Progenitor cell of endocrine pancreas (in vitro differentiated cells): ENCODE measurements around the gene HS3ST3A1. TPM values are rescaled to one million over a fixed set of nuclear protein-coding genes. Genes with fewer than 3 reads are reported as not detected.
A peak's percentile ranks its signal among the peaks of the same experiment; 100 is the strongest.

Experiments used
- DNase-seq: peaks from one replicate; pipeline ENCODE4 v3.0.0; 2021; ENCODE audit warnings: low spot score; ENCODE audit not compliant: unreplicated experiment
- H3K27ac Mint-ChIP-seq: 2 replicates; pipeline ENCODE4 v1.8.0; 2021; ENCODE audit warnings: mild to moderate bottlenecking, moderate library complexity, mixed read lengths
- H3K27me3 Mint-ChIP-seq: 2 replicates; pipeline ENCODE4 v1.8.0; 2021; ENCODE audit warnings: mixed read lengths
- H3K36me3 Mint-ChIP-seq: 2 replicates; pipeline ENCODE4 v1.8.0; 2022; ENCODE audit warnings: mixed read lengths; ENCODE audit not compliant: insufficient read depth
- H3K4me1 Mint-ChIP-seq: 2 replicates; pipeline ENCODE4 v1.8.0; 2021; ENCODE audit warnings: low read depth, mixed read lengths
- H3K4me3 Mint-ChIP-seq: 2 replicates; pipeline ENCODE4 v1.8.0; 2021; ENCODE audit warnings: low read depth, mild to moderate bottlenecking, moderate library complexity, mixed read lengths
- H3K9me3 Mint-ChIP-seq: 2 replicates; pipeline ENCODE4 v1.8.0; 2021; ENCODE audit warnings: low read depth, mixed read lengths
- total RNA-seq: library from RNA; stranded (reverse); gene quantifications from 2 replicates; pipeline ENCODE4 v1.2.1, GENCODE V29; 2021
- TF ChIP-seq, protein P1 (sequence below): fragments of 200-600 bp; sonication (generic); IDR thresholded peaks from one replicate; pipeline ENCODE4 v1.5.0; 2021; ENCODE audit warnings: antibody characterized with exemption, mild to moderate bottlenecking; ENCODE audit not compliant: unreplicated experiment

The HS3ST3A1 gene
- total RNA-seq, 1 donor from 2014 or later = 8.8 TPM

DNA sequence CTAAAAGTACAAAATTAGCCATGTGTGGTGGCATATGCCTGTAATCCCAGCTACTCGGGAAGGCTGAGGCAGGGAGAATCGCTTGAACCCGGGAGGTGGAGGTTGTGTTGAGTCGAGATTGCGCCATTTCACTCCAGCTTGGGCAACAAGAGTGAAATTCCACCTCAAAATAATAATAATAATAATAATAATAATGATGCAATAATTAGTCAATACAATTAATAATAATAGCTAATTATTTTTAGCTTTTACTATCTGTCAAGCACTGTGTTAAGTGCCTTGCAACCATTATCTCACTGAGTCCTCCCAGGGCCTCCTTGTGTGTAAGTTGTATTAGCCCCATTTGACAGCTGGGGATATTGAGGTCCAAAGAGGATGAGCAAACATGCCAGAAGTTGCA is 14.3 kb upstream of the HS3ST3A1 start:
- H3K27me3 Mint-ChIP-seq = no peaks in the 10 kb centered on the region
- peaks cover 6% of the 10 kb centered on the region for H3K36me3 Mint-ChIP-seq
- TF ChIP-seq, protein P1, sequence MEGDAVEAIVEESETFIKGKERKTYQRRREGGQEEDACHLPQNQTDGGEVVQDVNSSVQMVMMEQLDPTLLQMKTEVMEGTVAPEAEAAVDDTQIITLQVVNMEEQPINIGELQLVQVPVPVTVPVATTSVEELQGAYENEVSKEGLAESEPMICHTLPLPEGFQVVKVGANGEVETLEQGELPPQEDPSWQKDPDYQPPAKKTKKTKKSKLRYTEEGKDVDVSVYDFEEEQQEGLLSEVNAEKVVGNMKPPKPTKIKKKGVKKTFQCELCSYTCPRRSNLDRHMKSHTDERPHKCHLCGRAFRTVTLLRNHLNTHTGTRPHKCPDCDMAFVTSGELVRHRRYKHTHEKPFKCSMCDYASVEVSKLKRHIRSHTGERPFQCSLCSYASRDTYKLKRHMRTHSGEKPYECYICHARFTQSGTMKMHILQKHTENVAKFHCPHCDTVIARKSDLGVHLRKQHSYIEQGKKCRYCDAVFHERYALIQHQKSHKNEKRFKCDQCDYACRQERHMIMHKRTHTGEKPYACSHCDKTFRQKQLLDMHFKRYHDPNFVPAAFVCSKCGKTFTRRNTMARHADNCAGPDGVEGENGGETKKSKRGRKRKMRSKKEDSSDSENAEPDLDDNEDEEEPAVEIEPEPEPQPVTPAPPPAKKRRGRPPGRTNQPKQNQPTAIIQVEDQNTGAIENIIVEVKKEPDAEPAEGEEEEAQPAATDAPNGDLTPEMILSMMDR = no peak
- peaks cover 18% of the 10 kb centered on the region for H3K9me3 Mint-ChIP-seq
- H3K4me3 Mint-ChIP-seq = no peak overlapping the region
- H3K4me1 Mint-ChIP-seq = no peaks in the 10 kb centered on the region
- no peak overlapping the region for H3K27ac Mint-ChIP-seq
- DNase-seq = no peak

DNA sequence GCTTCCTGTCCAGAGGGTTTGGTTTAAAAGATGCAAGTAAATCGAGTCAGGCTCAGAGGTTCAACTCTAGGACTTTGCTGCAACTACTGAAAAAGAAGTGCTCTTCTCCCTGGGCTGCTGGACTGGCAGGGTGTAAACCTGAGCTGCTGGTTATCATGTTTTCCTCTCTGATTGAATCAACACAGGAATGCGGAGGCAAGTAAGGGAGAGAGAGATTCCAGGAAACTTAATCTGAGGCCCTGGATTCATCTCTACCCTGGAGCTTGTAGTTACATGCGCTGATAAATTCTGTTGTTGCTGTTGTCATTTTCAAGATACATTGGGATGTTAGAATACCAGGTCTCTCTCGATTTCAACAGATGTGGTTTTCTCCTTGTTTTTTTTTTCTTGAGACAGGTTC is 8.2 kb upstream of the HS3ST3A1 start:
- Mint-ChIP-seq H3K4me1 (peaks cover 13% of the 10 kb centered on the region), H3K36me3 (peaks cover 6% of the 10 kb centered on the region), H3K27ac (no peak overlapping the region), H3K27me3 (peaks cover 6% of the 10 kb centered on the region), H3K4me3 (no peak overlapping the region), H3K9me3 (peaks cover 10% of the 10 kb centered on the region)
- TF ChIP-seq, protein P1 = no peak
- no peak for DNase-seq

DNA sequence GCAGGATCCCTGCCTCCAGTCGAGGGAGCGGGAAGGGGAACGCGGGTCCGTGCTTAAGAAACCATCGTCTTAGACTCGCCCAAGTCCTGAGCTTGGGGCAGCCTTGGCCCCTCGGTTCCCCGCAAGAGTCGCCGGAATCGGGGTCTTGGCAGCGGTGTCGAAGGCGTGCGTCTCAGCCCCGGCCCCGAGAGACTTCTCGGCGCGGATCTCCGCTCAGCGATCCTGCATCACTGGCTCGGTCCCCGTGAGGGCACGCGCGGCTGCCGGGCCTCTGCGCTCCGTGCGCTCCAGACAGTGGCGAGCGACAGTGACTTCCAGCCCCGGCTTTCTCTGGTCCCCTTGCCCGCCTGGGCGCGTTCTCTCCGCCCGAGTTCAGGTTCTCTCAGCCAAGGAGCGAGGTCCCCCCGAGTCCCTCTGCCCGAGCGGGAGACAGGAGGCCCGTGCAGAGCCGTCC is 380 bp downstream of the HS3ST3A1 start:
- Mint-ChIP-seq H3K4me3 (peak overlapping the region; percentile 72), H3K27me3 (peaks cover 18% of the 10 kb centered on the region)

DNA sequence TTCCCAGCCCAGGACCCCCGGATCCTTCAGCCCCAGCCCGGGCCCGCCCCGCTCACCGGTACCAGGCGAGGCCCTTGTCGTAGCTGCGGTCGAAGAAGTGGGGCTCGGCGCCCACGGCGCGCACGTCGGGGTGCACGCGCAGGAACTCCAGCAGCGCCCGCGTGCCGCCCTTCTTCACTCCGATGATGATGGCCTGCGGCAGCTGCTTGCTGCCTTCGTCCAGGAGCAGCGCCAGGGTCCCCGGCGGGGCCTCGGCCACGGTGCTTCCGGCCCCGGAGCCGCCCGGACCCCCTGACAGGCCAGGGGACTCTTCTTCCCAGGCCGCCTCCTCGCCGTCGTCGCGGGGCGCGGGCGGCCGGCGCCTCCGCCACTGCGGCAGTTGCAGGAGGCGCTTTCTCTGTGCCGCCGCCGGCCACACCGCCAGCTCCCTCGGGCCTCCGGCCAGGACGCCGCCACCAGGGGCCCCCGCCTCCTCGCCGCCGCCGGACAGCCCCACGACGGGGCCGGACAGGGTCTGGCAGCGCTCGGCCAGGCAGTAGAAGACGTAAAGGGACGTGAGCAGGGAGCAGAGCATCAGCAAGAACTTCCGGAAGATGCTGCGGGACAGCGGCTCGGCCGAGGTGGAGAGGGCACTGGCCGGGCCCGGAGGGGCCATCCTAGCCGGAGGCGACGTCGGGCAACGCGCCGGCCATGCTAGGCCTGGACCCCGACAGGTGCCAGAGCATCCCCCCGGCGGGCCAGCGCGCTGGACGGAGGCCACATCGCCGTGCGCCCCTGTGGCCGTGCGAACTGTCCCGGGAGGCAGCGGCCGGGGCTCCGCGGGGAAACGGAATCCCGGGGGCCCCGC is 1.0 kb downstream of the HS3ST3A1 start:
- Mint-ChIP-seq H3K9me3 (no peaks in the 10 kb centered on the region), H3K4me1 (peaks cover 36% of the 10 kb centered on the region), H3K4me3 (peak overlapping the region; percentile 77), H3K36me3 (peaks cover 1% of the 10 kb centered on the region), H3K27ac (peak overlapping the region; percentile 74), H3K27me3 (peaks cover 15% of the 10 kb centered on the region)
- TF ChIP-seq, protein P1 = no peak
- peak; percentile 25 for DNase-seq

More for the DNA sequence above, 380 bp downstream of the HS3ST3A1 start:
- H3K9me3 Mint-ChIP-seq = no peaks in the 10 kb centered on the region
- H3K4me1 Mint-ChIP-seq = peaks cover 34% of the 10 kb centered on the region
- H3K36me3 Mint-ChIP-seq = peaks cover 1% of the 10 kb centered on the region
- DNase-seq = no peak
- TF ChIP-seq, protein P1 = no peak
- peak overlapping the region; percentile 21 for H3K27ac Mint-ChIP-seq

DNA sequence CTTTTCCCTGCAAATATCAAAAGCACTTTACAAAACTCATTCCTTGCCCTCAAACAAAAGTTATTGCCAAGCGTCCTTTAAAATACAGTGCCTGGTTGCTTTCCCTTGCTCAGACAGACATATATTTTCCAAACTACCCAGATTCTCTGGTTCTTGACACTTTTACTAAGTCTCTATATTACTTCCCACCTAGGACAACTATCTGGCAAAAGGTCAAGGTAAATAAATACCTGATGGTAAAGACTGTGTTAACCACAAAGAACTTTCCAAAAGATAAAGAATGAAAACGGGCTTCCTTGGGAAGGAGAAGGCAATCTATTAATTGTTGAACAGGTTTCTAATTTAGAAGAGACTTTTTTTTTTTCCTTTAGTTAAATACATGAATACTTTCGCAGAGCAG is 1.9 kb downstream of the HS3ST3A1 start:
- TF ChIP-seq, protein P1 = no peak
- peaks cover 11% of the 10 kb centered on the region for H3K27me3 Mint-ChIP-seq
- H3K4me1 Mint-ChIP-seq = peaks cover 36% of the 10 kb centered on the region
- H3K27ac Mint-ChIP-seq = peak overlapping the region; percentile 74
- H3K36me3 Mint-ChIP-seq = no peaks in the 10 kb centered on the region
- H3K9me3 Mint-ChIP-seq = no peaks in the 10 kb centered on the region
- DNase-seq = no peak
- peak overlapping the region; percentile 77 for H3K4me3 Mint-ChIP-seq
